ENCODE data around the gene SHISA2. TPM values are rescaled to one million over a fixed set of nuclear protein-coding genes. Genes with fewer than 3 reads are reported as not detected.

Gene SHISA2
- total and polyA plus RNA-seq, 2 of the 8 experiments (the other 6 are each of a cell fraction or from before 2014, with no cell fraction given) = 10.2 to 23.8 TPM

DNA sequence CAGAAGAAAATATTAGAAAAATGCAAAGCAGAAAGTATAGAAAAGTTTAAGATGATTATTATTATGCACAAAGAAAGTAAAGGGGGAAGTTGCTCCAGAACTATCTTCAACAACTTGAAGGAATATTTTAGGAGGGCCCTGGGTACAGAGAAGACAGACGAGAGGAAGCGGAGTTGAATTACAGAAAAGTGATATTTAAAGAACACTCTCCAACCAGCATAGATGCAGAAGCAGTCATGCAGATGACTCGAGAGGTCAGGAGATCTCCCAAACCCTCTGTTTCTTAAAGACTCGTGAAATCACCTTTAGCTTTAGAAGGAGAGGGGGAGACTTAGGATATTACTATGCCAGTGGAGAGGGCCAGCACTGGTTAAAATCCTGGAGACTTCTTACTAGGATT, 8.5 kb upstream of the SHISA2 start:
- Histone ChIP-seq H3K4me2 (ENCODE audit: insufficient read depth in 1 of 2, low read depth in 2 of 2, low read length in 2 of 2) (no peak overlapping the region), H3K27me3 (replicated peaks in 1 of 4; ENCODE audit: control insufficient read depth in 3 of 4, extremely low read depth in 1 of 4, insufficient read depth in 3 of 4, low read length in 3 of 4) (no peaks in the 10 kb centered on the region; a peak in 1 of 7 replicates), H3K18ac (ENCODE audit: extremely low read depth, low read length) (no peak overlapping the region), H3K23me2 (ENCODE audit: low read depth, low read length) (no peaks in the 10 kb centered on the region), H4K91ac (replicated peaks; ENCODE audit: insufficient read length, low read length) (no peak overlapping the region), H4K8ac (ENCODE audit: extremely low read depth, insufficient read depth, low read length) (no peak overlapping the region), H2BK5ac (ENCODE audit: low read depth, low read length) (no peak overlapping the region), H4K20me1 (replicated peaks in 1 of 2; ENCODE audit: control insufficient read depth in 1 of 2, insufficient read depth in 2 of 2, low read length in 2 of 2) (no peaks in the 10 kb centered on the region), H2AFZ (ENCODE audit: low read length) (no peak overlapping the region), H3K23ac (ENCODE audit: insufficient read length) (no peak overlapping the region), H3K4me3 (ENCODE audit: extremely low read depth in 1 of 4, insufficient read depth in 2 of 4, low read depth in 3 of 4, low read length in 4 of 4) (no peak overlapping the region), H3K79me1 (ENCODE audit: low read depth, low read length) (no peaks in the 10 kb centered on the region), H2BK15ac (ENCODE audit: low read length) (no peak overlapping the region), H2BK12ac (ENCODE audit: low read depth, low read length) (no peak overlapping the region), H4K5ac (ENCODE audit: insufficient read length, low read depth, low read length) (no peak overlapping the region), H2AK5ac (ENCODE audit: low read depth, low read length) (no peak overlapping the region), H3K4me1 (replicated peaks in 1 of 4; ENCODE audit: control insufficient read depth in 3 of 4, insufficient read depth in 4 of 4, low read length in 3 of 4) (no peaks in the 10 kb centered on the region), H3K9ac (replicated peaks in 1 of 4; ENCODE audit: extremely low read depth in 1 of 4, low read depth in 3 of 4, low read length in 3 of 4) (no peak overlapping the region), H3K27ac (ENCODE audit: low read depth, low read length) (no peak overlapping the region), H3K36me3 (ENCODE audit: control insufficient read depth in 2 of 4, insufficient read depth in 4 of 4, low read length in 3 of 4) (no peaks in the 10 kb centered on the region), H3K14ac (ENCODE audit: insufficient read length) (no peak overlapping the region), H2BK20ac (ENCODE audit: low read length) (no peak overlapping the region), H3K4ac (replicated peaks; ENCODE audit: insufficient read length, low read depth, low read length) (no peak overlapping the region), H3K79me2 (ENCODE audit: control insufficient read depth in 1 of 2, insufficient read depth in 2 of 2, low read length in 2 of 2) (no peaks in the 10 kb centered on the region), H2BK120ac (replicated peaks; ENCODE audit: low read depth, low read length) (no peak overlapping the region), H3K56ac (replicated peaks; ENCODE audit: insufficient read length, low read depth, low read length) (no peak overlapping the region), H3K9me3 (ENCODE audit: insufficient read depth in 2 of 2, low read depth in 1 of 2, low read length in 1 of 2) (no peaks in the 10 kb centered on the region)
- WGBS, 2 experiments (ENCODE audit: extremely low coverage in 1 of 2, insufficient coverage in 1 of 2, insufficient read length in 1 of 2, insufficient replicate concordance in 2 of 2, low coverage in 1 of 2, low lambda C conversion rate in 2 of 2, missing lambda C conversion rate in 1 of 2) = 75% methylated on average over 4 of the region's 4 CpGs; no CpG with 5 or more reads in 1 of the 2 experiments
- DNase-seq (ENCODE audit: low read depth in 1 of 2, low spot score in 2 of 2) = no peak
- CTCF ChIA-PET (ENCODE audit: partially characterized antibody) = interaction anchor here (1.4 kb wide), 1 partner anchor 226 kb away, joined by 3 read pairs; no protein-coding TSS in a partner anchor
- POLR2A ChIA-PET (ENCODE audit: partially characterized antibody) = no interaction called here
- no peak for FAIRE-seq
- no peak for TF ChIP-seq NANOG (IDR thresholded peaks at IDR 0.05; ENCODE audit: insufficient read depth, low read depth, low read length, poor library complexity, severe bottlenecking)
- no peak for TF ChIP-seq SIN3A (conservative IDR thresholded peaks at IDR 0.05 in 1 of 2, IDR thresholded peaks at IDR 0.05 in 1 of 2; ENCODE audit: low read depth in 1 of 2, low read length in 2 of 2)
- no peak for TF ChIP-seq RXRA (IDR thresholded peaks at IDR 0.05; ENCODE audit: insufficient read depth, low read depth, low read length)
- TF ChIP-seq PHF8 (conservative IDR thresholded peaks at IDR 0.05; ENCODE audit: low read depth, low read length) = no peak
- no peak for TF ChIP-seq YY1 (IDR thresholded peaks at IDR 0.05; ENCODE audit: low read depth, low read length)
- TF ChIP-seq CTCF (IDR thresholded peaks at IDR 0.05; ENCODE audit: control extremely low read depth in 1 of 3, insufficient read depth in 1 of 3, low read depth in 1 of 3, low read length in 3 of 3) = no peak
- no peak for TF ChIP-seq CTBP2 (IDR thresholded peaks at IDR 0.05; ENCODE audit: borderline replicate concordance, insufficient read depth, insufficient read length, low read length)
- TF ChIP-seq RFX5 (IDR thresholded peaks at IDR 0.05; ENCODE audit: borderline replicate concordance, low read depth, low read length) = no peak
- TF ChIP-seq SRF (IDR thresholded peaks at IDR 0.05; ENCODE audit: low read depth, low read length) = no peak
- no peak for TF ChIP-seq TBP (IDR thresholded peaks at IDR 0.05; ENCODE audit: low read depth, low read length)
- no peak for TF ChIP-seq JUN (IDR thresholded peaks at IDR 0.05; ENCODE audit: low read depth, low read length)
- no peak for TF ChIP-seq SP2 (IDR thresholded peaks at IDR 0.05; ENCODE audit: low read length)
